ENCODE results near the gene EGR2.

The EGR2 gene

GRCh38 chr10:62839590-62839989 lies 23.4 kb upstream of the EGR2 start:
- TF ChIP-seq, protein P1, sequence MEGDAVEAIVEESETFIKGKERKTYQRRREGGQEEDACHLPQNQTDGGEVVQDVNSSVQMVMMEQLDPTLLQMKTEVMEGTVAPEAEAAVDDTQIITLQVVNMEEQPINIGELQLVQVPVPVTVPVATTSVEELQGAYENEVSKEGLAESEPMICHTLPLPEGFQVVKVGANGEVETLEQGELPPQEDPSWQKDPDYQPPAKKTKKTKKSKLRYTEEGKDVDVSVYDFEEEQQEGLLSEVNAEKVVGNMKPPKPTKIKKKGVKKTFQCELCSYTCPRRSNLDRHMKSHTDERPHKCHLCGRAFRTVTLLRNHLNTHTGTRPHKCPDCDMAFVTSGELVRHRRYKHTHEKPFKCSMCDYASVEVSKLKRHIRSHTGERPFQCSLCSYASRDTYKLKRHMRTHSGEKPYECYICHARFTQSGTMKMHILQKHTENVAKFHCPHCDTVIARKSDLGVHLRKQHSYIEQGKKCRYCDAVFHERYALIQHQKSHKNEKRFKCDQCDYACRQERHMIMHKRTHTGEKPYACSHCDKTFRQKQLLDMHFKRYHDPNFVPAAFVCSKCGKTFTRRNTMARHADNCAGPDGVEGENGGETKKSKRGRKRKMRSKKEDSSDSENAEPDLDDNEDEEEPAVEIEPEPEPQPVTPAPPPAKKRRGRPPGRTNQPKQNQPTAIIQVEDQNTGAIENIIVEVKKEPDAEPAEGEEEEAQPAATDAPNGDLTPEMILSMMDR (conservative IDR thresholded peaks at IDR 0.05), result no peak

DNA sequence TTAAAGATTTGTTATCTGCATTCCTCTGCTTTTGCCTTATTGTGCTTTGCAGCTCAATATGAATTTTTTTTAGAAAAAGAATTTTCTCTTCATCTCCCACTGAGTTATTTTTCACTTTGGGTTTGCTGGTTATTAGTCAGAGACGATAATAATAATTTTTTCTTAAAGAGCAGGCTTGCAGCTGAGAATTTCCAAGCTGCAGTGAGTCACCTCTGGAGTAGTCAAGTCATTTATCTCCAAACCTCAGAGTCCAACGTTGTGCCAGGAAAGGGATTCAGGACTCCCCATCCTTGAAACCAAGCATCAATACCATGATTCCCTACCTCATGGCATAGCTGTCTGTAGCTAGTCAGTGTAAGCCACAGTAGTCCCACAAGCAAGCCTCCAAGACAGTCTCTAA lies 15.2 kb upstream of the EGR2 start:
- no peak overlapping the region for H3K27ac ChIP-seq
- TF ChIP-seq, protein P1 (conservative IDR thresholded peaks at IDR 0.05), result no peak

More at GRCh38 chr10:62839590-62839989, 23.4 kb upstream of the EGR2 start:
- H3K27ac ChIP-seq, result no peak overlapping the region

DNA sequence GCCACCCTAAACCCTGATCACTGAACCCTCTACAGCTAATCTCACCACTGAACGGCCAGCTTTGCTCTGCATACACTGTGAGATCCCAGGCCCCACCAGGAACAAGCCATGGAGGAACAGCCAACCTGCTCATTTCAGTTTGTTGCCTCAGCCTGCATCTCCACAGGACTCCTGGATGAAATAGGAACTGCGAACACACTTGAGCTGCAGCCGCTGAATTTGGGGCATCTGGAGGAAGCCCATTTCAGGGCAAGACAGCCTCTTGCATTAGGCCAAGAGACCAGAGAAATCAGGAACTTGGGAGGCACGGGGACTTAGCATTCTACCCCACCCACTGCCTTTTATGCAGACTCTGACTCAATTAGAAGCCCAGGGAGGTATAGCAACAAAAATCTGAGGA lies 14.5 kb upstream of the EGR2 start:
- no peak overlapping the region for H3K27ac ChIP-seq
- TF ChIP-seq, protein P1 (conservative IDR thresholded peaks at IDR 0.05), result no peak

- H3K27ac ChIP-seq, result no peak overlapping the region
- TF ChIP-seq, protein P1 (conservative IDR thresholded peaks at IDR 0.05), result no peak
Measured at GRCh38 chr10:62829622-62830021, 13.5 kb upstream of the EGR2 start.

DNA sequence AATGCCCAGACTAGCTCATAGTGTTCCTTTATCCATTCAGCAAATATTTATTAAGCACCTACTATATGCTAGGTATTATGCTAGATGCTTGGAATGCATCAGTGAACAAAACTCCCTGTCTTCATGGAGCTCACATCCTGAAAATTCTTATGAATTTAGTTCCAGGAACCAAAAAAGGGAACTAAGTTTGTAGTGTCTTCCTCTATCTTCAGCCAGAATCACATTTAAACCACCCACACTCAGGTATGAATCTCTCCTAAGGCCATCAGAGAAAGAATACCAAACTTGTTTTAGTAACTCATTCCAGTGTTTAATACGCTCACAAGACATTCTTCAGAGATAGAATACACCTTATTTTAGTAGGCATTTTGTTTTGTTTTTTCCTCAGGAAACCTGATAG lies 10.1 kb upstream of the EGR2 start:
- TF ChIP-seq, protein P1 (conservative IDR thresholded peaks at IDR 0.05), result no peak
- H3K27ac ChIP-seq, result no peak overlapping the region

- no peak overlapping the region for H3K27ac ChIP-seq
- TF ChIP-seq, protein P1 (conservative IDR thresholded peaks at IDR 0.05), result no peak
Measured at GRCh38 chr10:62820586-62820985, 4.4 kb upstream of the EGR2 start.

GRCh38 chr10:62819141-62819920 lies 3.2 kb upstream of the EGR2 start:
- H3K27ac ChIP-seq, result no peak overlapping the region
- TF ChIP-seq, protein P1 (conservative IDR thresholded peaks at IDR 0.05), result no peak
